HPDE6-E6E7 (cell line): ENCODE results near the gene AR.

Experiments used
- DNase-seq: peaks from one replicate; pipeline ENCODE4 v3.0.0; 2011; ENCODE audit warnings: missing footprints; ENCODE audit errors: extremely low spot score

AR gene

GRCh38 chrX:67563469-67564448, 19.9 kb downstream of the AR start:
- DNase-seq, result no peak

GRCh38 chrX:67564475-67564874, 20.7 kb downstream of the AR start:
- no peak for DNase-seq

- no peak for DNase-seq
Observed at GRCh38 chrX:67568769-67569168, 24.9 kb downstream of the AR start.

- DNase-seq, result no peak
Observed at GRCh38 chrX:67570839-67571238, 27.0 kb downstream of the AR start.

GRCh38 chrX:67574696-67575095, 30.9 kb downstream of the AR start:
- DNase-seq, result no peak

GRCh38 chrX:67582436-67582835, 38.6 kb downstream of the AR start:
- DNase-seq, result no peak

- no peak for DNase-seq
Observed at GRCh38 chrX:67583171-67583570, 39.4 kb downstream of the AR start.

GRCh38 chrX:67585401-67585800, 41.6 kb downstream of the AR start:
- no peak for DNase-seq

GRCh38 chrX:67587946-67588624, 44.3 kb downstream of the AR start:
- DNase-seq, result no peak

- DNase-seq, result no peak
Observed at GRCh38 chrX:67596839-67597790, 53.3 kb downstream of the AR start.

- no peak for DNase-seq
Observed at GRCh38 chrX:67599532-67599931, 55.7 kb downstream of the AR start.

GRCh38 chrX:67601771-67602170, 58.0 kb downstream of the AR start:
- no peak for DNase-seq

GRCh38 chrX:67604979-67605703, 61.3 kb downstream of the AR start:
- no peak for DNase-seq

- no peak for DNase-seq
Observed at GRCh38 chrX:67607466-67607865, 63.6 kb downstream of the AR start.

- DNase-seq, result no peak
Observed at GRCh38 chrX:67610282-67610681, 66.5 kb downstream of the AR start.

- DNase-seq, result no peak
Observed at GRCh38 chrX:67612231-67612630, 68.4 kb downstream of the AR start.

GRCh38 chrX:67613366-67613765, 69.5 kb downstream of the AR start:
- DNase-seq, result no peak

- DNase-seq, result no peak
Observed at GRCh38 chrX:67613996-67614395, 70.2 kb downstream of the AR start.

- DNase-seq, result no peak
Observed at GRCh38 chrX:67614423-67614822, 70.6 kb downstream of the AR start.

- DNase-seq, result no peak
Observed at GRCh38 chrX:67619253-67619652, 75.4 kb downstream of the AR start.

GRCh38 chrX:67622053-67622585, 78.3 kb downstream of the AR start:
- no peak for DNase-seq
